Type B pancreatic cell (in vitro differentiated cells): ENCODE data around the gene ZBTB14. TPM values are rescaled to one million over a fixed set of nuclear protein-coding genes. Genes with fewer than 3 reads are reported as not detected.

Experiments used
- DNase-seq: peaks from one replicate; pipeline ENCODE4 v3.0.0; 2021; ENCODE audit warnings: mixed read lengths; ENCODE audit not compliant: unreplicated experiment; ENCODE audit errors: extremely low spot score
- H3K27ac Mint-ChIP-seq: 2 replicates; pipeline ENCODE4 v1.8.0; 2021; ENCODE audit warnings: mild to moderate bottlenecking, mixed read lengths
- H3K27me3 Mint-ChIP-seq: 2 replicates; pipeline ENCODE4 v1.8.0; 2021; ENCODE audit warnings: mixed read lengths
- H3K36me3 Mint-ChIP-seq: 2 replicates; pipeline ENCODE4 v1.8.0; 2021; ENCODE audit warnings: mixed read lengths
- H3K4me1 Mint-ChIP-seq: one replicate; pipeline ENCODE4 v1.8.0; 2021; ENCODE audit warnings: mixed read lengths; ENCODE audit not compliant: unreplicated experiment
- H3K4me3 Mint-ChIP-seq: 2 replicates; pipeline ENCODE4 v1.8.0; 2021; ENCODE audit warnings: mild to moderate bottlenecking, mixed read lengths
- H3K9me3 Mint-ChIP-seq: 2 replicates; pipeline ENCODE4 v1.8.0; 2021; ENCODE audit warnings: mixed read lengths
- total RNA-seq: library from RNA; stranded (reverse); gene quantifications from 2 replicates; pipeline ENCODE4 v1.2.1, GENCODE V29; 2021; ENCODE audit warnings: low replicate concordance
- TF ChIP-seq, protein P1 (sequence below): fragments of 200-600 bp; sonication (generic); conservative IDR thresholded peaks from 2 replicates; pipeline ENCODE4 v1.5.0; 2021; ENCODE audit warnings: antibody characterized with exemption, mild to moderate bottlenecking

The ZBTB14 gene
- total RNA-seq, 1 donor from 2014 or later: 12.8 TPM

DNA sequence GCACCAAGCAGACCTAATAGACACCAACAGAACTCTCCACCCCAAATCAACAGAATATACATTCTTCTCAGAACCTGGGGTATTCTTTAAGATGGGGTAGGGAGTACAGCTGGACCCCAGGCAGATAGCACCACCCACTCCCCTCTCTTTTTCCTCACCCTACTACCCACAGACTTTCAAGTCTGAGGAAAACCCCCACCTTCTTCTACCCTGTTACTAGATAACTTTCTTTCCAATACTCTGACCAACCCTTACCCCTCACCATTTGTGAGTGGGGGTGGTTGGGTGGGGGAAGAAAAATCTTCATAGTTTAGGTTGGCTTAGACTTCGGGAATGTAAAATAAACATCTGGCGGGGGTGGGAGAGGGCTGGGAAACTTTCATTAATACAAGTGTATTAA lies 20.3 kb upstream of the ZBTB14 start:
- TF ChIP-seq, protein P1, sequence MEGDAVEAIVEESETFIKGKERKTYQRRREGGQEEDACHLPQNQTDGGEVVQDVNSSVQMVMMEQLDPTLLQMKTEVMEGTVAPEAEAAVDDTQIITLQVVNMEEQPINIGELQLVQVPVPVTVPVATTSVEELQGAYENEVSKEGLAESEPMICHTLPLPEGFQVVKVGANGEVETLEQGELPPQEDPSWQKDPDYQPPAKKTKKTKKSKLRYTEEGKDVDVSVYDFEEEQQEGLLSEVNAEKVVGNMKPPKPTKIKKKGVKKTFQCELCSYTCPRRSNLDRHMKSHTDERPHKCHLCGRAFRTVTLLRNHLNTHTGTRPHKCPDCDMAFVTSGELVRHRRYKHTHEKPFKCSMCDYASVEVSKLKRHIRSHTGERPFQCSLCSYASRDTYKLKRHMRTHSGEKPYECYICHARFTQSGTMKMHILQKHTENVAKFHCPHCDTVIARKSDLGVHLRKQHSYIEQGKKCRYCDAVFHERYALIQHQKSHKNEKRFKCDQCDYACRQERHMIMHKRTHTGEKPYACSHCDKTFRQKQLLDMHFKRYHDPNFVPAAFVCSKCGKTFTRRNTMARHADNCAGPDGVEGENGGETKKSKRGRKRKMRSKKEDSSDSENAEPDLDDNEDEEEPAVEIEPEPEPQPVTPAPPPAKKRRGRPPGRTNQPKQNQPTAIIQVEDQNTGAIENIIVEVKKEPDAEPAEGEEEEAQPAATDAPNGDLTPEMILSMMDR: no peak
- no peak overlapping the region for H3K4me3 Mint-ChIP-seq
- no peaks in the 10 kb centered on the region for H3K9me3 Mint-ChIP-seq
- H3K36me3 Mint-ChIP-seq: no peaks in the 10 kb centered on the region
- H3K4me1 Mint-ChIP-seq: no peaks in the 10 kb centered on the region
- no peak overlapping the region for H3K27ac Mint-ChIP-seq
- DNase-seq: no peak
- peaks cover 6% of the 10 kb centered on the region for H3K27me3 Mint-ChIP-seq

DNA sequence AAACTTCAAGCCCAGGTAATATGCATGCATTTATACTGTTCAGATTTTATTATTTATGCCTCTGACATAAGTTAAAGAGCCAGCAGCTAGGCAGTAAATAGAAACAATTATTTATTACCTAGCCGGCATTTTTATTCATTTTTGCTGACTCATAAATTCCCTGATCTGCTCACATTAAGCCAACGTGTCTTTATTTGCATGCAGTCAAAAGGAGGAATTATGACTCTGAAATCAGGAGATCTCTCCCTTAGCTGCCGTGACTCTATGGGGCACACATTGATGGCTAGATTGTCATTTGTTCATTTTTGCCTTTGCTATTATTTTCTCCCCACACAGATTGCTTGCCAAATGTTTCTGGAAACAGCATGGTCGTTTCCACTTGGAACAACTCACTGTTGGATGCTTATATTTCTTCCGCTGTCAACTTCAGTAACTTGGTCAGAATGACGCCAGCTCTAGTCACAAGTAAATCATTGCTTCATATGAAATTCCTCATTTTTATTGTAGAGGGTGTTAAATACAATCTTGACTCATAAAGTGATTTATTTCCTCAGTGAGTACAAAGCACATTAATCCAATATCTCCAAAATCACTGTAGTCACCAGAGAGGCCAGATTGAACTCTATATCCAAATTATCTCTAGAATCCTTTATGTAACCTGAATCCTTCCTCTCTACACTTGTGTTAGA lies 15.9 kb upstream of the ZBTB14 start:
- H3K27ac Mint-ChIP-seq: no peak overlapping the region
- H3K36me3 Mint-ChIP-seq: no peaks in the 10 kb centered on the region
- H3K27me3 Mint-ChIP-seq: peaks cover 2% of the 10 kb centered on the region
- H3K4me1 Mint-ChIP-seq: no peaks in the 10 kb centered on the region
- H3K4me3 Mint-ChIP-seq: no peak overlapping the region
- H3K9me3 Mint-ChIP-seq: no peaks in the 10 kb centered on the region
- no peak for DNase-seq
- TF ChIP-seq, protein P1: no peak

DNA sequence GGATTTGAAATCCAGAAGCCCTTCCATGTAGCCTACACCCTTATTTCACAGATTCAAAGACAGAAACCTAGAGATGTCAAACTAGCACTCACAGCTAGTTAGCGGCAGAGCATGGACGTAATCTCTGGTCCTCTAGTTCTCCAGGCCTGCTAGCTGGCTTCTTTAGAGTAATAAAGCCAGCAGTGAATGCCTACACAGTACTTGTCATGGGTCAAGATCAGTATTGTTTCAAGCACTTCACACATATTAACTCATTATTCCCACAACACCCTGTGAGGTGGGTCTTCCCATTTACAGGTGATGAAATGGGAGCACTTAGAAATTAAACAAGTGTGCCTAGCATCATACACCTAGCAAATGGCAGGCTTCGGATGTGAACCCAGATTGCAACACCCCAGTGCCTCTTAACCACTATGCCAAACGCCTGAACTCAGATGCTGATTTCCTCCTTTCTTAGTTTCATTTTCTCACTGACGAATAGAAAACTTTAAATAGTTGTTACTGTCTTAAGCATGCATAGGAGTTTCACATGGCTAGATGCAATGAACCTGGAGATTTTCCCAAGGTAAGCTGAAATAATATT lies 14.5 kb upstream of the ZBTB14 start:
- Mint-ChIP-seq H3K36me3 (no peaks in the 10 kb centered on the region), H3K27me3 (no peaks in the 10 kb centered on the region), H3K4me3 (no peak overlapping the region), H3K9me3 (no peaks in the 10 kb centered on the region), H3K4me1 (no peaks in the 10 kb centered on the region), H3K27ac (no peak overlapping the region)
- TF ChIP-seq, protein P1: no peak
- no peak for DNase-seq

DNA sequence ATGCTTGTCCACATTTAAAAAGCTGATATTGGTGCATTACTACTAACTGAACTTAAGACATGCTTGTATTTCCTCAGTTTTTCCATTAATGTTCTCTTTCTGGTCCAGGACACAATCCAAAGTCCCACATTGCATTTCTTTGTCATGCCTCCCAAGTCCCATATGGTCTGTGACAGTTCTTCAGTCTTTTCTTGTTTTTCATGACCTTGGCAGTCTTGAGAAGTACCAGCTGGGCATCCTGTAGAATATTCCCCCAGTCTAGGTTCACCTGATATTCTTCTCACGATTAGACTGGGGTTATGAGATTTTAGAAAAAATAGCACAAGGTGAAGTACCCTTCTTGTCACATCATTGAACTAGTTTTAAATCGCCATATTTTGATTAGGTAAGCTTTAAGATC lies 10.3 kb upstream of the ZBTB14 start:
- H3K27me3 Mint-ChIP-seq: peaks cover 17% of the 10 kb centered on the region
- no peak overlapping the region for H3K27ac Mint-ChIP-seq
- TF ChIP-seq, protein P1: no peak
- H3K4me3 Mint-ChIP-seq: no peak overlapping the region
- no peaks in the 10 kb centered on the region for H3K9me3 Mint-ChIP-seq
- H3K4me1 Mint-ChIP-seq: no peaks in the 10 kb centered on the region
- H3K36me3 Mint-ChIP-seq: no peaks in the 10 kb centered on the region
- no peak for DNase-seq

DNA sequence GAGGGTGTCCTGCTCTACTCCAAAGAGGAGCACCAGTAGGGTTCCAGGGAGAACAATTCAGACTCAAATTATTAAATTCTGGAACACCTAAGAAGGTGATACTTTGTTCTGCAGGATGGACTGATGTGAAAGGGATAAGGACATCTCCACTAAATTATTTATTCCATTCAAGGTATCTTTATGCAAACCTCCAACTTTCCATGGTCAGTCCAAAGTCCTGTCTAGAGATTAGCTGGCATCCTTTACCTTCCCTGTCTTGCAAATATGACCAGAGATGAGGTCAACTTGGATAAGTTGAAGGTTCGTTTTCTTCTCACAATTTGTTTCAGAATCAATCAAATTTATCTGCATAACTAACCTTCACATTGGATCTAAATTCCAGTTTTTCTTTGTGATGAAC lies 8.7 kb upstream of the ZBTB14 start:
- Mint-ChIP-seq H3K36me3 (no peaks in the 10 kb centered on the region), H3K27ac (no peak overlapping the region), H3K9me3 (no peaks in the 10 kb centered on the region), H3K4me3 (no peak overlapping the region), H3K4me1 (no peaks in the 10 kb centered on the region), H3K27me3 (peaks cover 20% of the 10 kb centered on the region)
- no peak for DNase-seq
- TF ChIP-seq, protein P1: no peak
